ENCODE data around the gene CSNK1G2. TPM values are rescaled to one million over a fixed set of nuclear protein-coding genes. Genes with fewer than 3 reads are reported as not detected.

The CSNK1G2 gene
- polyA plus RNA-seq, 1 donor from 2014 or later = 110 TPM

GRCh38 chr19:1999856-2000515 is 59.0 kb downstream of the CSNK1G2 start:
- Histone ChIP-seq H3K4me2 (ENCODE audit: low read length) (no peak overlapping the region), H3K9ac (ENCODE audit: low read length) (no peak overlapping the region), H3F3A (ENCODE audit: insufficient read depth, low read length, poor library complexity, severe bottlenecking) (no peaks in the 10 kb centered on the region), H3K79me2 (replicated peaks; ENCODE audit: insufficient read depth, low read length) (no peaks in the 10 kb centered on the region), H3K27ac (ENCODE audit: low read length) (no peak overlapping the region), H2AFZ (ENCODE audit: low read depth, low read length) (no peak overlapping the region), H3K9me2 (ENCODE audit: insufficient read depth, low read length) (no peaks in the 10 kb centered on the region), H3K9me3 (ENCODE audit: low read length) (no peaks in the 10 kb centered on the region), H3K4me3 (ENCODE audit: low read length) (no peak overlapping the region), H3K27me3 (ENCODE audit: insufficient read depth, low read depth, low read length) (no peaks in the 10 kb centered on the region), H4K20me1 (ENCODE audit: insufficient read depth) (no peaks in the 10 kb centered on the region), H3K36me3 (ENCODE audit: insufficient read depth, low read length) (peaks cover 8% of the 10 kb centered on the region)
- TF ChIP-seq, protein P1, sequence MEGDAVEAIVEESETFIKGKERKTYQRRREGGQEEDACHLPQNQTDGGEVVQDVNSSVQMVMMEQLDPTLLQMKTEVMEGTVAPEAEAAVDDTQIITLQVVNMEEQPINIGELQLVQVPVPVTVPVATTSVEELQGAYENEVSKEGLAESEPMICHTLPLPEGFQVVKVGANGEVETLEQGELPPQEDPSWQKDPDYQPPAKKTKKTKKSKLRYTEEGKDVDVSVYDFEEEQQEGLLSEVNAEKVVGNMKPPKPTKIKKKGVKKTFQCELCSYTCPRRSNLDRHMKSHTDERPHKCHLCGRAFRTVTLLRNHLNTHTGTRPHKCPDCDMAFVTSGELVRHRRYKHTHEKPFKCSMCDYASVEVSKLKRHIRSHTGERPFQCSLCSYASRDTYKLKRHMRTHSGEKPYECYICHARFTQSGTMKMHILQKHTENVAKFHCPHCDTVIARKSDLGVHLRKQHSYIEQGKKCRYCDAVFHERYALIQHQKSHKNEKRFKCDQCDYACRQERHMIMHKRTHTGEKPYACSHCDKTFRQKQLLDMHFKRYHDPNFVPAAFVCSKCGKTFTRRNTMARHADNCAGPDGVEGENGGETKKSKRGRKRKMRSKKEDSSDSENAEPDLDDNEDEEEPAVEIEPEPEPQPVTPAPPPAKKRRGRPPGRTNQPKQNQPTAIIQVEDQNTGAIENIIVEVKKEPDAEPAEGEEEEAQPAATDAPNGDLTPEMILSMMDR (IDR thresholded peaks at IDR 0.05; ENCODE audit: poor library complexity, severe bottlenecking) = no peak
- TF ChIP-seq SMC3 (conservative IDR thresholded peaks at IDR 0.05; ENCODE audit: poor library complexity) (no peak), REST (IDR thresholded peaks at IDR 0.05; ENCODE audit: borderline replicate concordance) (no peak), MXI1 (conservative IDR thresholded peaks at IDR 0.05; ENCODE audit: poor library complexity, severe bottlenecking) (no peak)

DNA sequence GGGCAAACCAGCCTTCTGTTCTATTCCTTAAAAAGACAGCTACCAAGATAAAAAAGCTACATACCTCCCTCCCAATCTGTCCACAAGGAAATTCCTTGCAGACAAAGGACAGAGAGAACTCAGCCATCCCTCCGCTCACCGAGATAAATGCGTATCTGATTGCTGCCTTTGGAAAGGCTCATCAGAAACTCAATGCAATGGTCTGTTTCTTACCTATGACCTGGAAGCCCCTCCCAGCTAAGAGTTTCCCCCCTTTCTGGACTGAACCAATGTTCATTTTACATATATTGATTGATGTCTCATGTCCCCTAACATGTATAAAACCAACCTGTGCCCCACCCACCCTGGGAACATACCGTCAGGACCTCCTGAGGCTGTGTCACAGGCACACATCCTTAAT is 62.9 kb downstream of the CSNK1G2 start:
- TF ChIP-seq RAD21 (conservative IDR thresholded peaks at IDR 0.05) = no peak
- TF ChIP-seq REST (IDR thresholded peaks at IDR 0.05; ENCODE audit: borderline replicate concordance) = no peak
- TF ChIP-seq TAF1 (IDR thresholded peaks at IDR 0.05; ENCODE audit: low read depth) = no peak
- no peak for TF ChIP-seq MXI1 (conservative IDR thresholded peaks at IDR 0.05; ENCODE audit: poor library complexity, severe bottlenecking)
- no peak for TF ChIP-seq POLR2AphosphoS5 (IDR thresholded peaks at IDR 0.05)
- TF ChIP-seq SMC3 (conservative IDR thresholded peaks at IDR 0.05; ENCODE audit: poor library complexity) = no peak
- no peak overlapping the region for H3K9ac ChIP-seq (ENCODE audit: low read length)
- no peaks in the 10 kb centered on the region for H4K20me1 ChIP-seq (ENCODE audit: insufficient read depth)
- H3K27ac ChIP-seq (ENCODE audit: low read length) = no peak overlapping the region
- no peaks in the 10 kb centered on the region for H3K9me2 ChIP-seq (ENCODE audit: insufficient read depth, low read length)
- H3K27me3 ChIP-seq (ENCODE audit: insufficient read depth, low read depth, low read length) = no peaks in the 10 kb centered on the region
- H3K9me3 ChIP-seq (ENCODE audit: low read length) = no peaks in the 10 kb centered on the region
- no peaks in the 10 kb centered on the region for H3K36me3 ChIP-seq (ENCODE audit: insufficient read depth, low read length)
- H3F3A ChIP-seq (ENCODE audit: insufficient read depth, low read length, poor library complexity, severe bottlenecking) = no peaks in the 10 kb centered on the region
- H3K4me3 ChIP-seq (ENCODE audit: low read length) = no peak overlapping the region
- H3K79me2 ChIP-seq (replicated peaks; ENCODE audit: insufficient read depth, low read length) = no peaks in the 10 kb centered on the region
- no peak overlapping the region for H2AFZ ChIP-seq (ENCODE audit: low read depth, low read length)
- no peak overlapping the region for H3K4me2 ChIP-seq (ENCODE audit: low read length)

All from neural cell (in vitro differentiated cells).